Mesenteric fat pad (tissue), 1 donor: ENCODE measurements around the gene TBC1D22A. TPM values are rescaled to one million over a fixed set of nuclear protein-coding genes. Genes with fewer than 3 reads are reported as not detected.
"Not testable (repeated sequence)": the region's sequence is repeated elsewhere in the genome, so short reads cannot be mapped to it uniquely, and the experiment has no call there.

Experiments used
- DNase-seq: peaks from one replicate; pipeline ENCODE4 v3.0.0-alpha.2; 2020; ENCODE audit warnings: low spot score
- total RNA-seq: library from RNA; stranded (reverse); fragmentation: NEBNext Ultra II Directional; extraction: Animal tissue kit (Norgen Biotek cat#: 25700); gene quantifications from one replicate; pipeline ENCODE4 v1.2.1, GENCODE V29; 2021
- donor health status: DM: yes; HTN: yes; CAD: no.

Gene TBC1D22A
- total RNA-seq, 1 donor from 2014 or later = 24.5 TPM

GRCh38 chr22:47112994-47113852 lies 350.8 kb downstream of the TBC1D22A start:
- no peak for DNase-seq

- DNase-seq = no peak
Observed at GRCh38 chr22:47113853-47114415, 351.5 kb downstream of the TBC1D22A start.

GRCh38 chr22:47114813-47115517 lies 352.5 kb downstream of the TBC1D22A start:
- DNase-seq = no peak

GRCh38 chr22:47115518-47115890 lies 353.1 kb downstream of the TBC1D22A start:
- DNase-seq = no peak

- DNase-seq = no peak
Observed at GRCh38 chr22:47115921-47116320, 353.5 kb downstream of the TBC1D22A start.

- DNase-seq = no peak
Observed at GRCh38 chr22:47116426-47117341, 354.2 kb downstream of the TBC1D22A start.

- not testable (repeated sequence) for DNase-seq
Observed at GRCh38 chr22:47117442-47117841, 355.0 kb downstream of the TBC1D22A start.

GRCh38 chr22:47119181-47119580 lies 356.7 kb downstream of the TBC1D22A start:
- no peak for DNase-seq

GRCh38 chr22:47120399-47120798 lies 357.9 kb downstream of the TBC1D22A start:
- DNase-seq = no peak

- DNase-seq = no peak
Observed at GRCh38 chr22:47121791-47122190, 359.3 kb downstream of the TBC1D22A start.

- DNase-seq = no peak
Observed at GRCh38 chr22:47122441-47123000, 360.1 kb downstream of the TBC1D22A start.

GRCh38 chr22:47123006-47123826 lies 360.8 kb downstream of the TBC1D22A start:
- no peak for DNase-seq

- no peak for DNase-seq
Observed at GRCh38 chr22:47123827-47124442, 361.5 kb downstream of the TBC1D22A start.

- DNase-seq = no peak
Observed at GRCh38 chr22:47124451-47124881, 362.0 kb downstream of the TBC1D22A start.

- no peak for DNase-seq
Observed at GRCh38 chr22:47124961-47125360, 362.5 kb downstream of the TBC1D22A start.

- DNase-seq = no peak
Observed at GRCh38 chr22:47125603-47126002, 363.2 kb downstream of the TBC1D22A start.

- no peak for DNase-seq
Observed at GRCh38 chr22:47126344-47126811, 363.9 kb downstream of the TBC1D22A start.

GRCh38 chr22:47127441-47127871 lies 365.0 kb downstream of the TBC1D22A start:
- no peak for DNase-seq

- DNase-seq = no peak
Observed at GRCh38 chr22:47128216-47128615, 365.8 kb downstream of the TBC1D22A start.
